Transverse colon (tissue), 4 donors: ENCODE data around the gene NDRG2. TPM values are rescaled to one million over a fixed set of nuclear protein-coding genes. Genes with fewer than 3 reads are reported as not detected.

Source experiments
- DNase-seq: peaks from one replicate; pipeline ENCODE4 v3.0.0-alpha.2; 2019
- H3K27ac ChIP-seq, 4 donors: fragments of 200-600 bp; sonication (generic); 2 replicates each; pipeline ENCODE4 v1.5.1; 2016 to 2018; ENCODE audit warnings: inconsistent platforms in 4 of 4
- H3K27me3 ChIP-seq: fragments of 200-600 bp; sonication (generic); 2 replicates; pipeline ENCODE4 v1.5.1; 2017; ENCODE audit warnings: inconsistent platforms
- H3K36me3 ChIP-seq, 4 donors: fragments of 200-600 bp; sonication (generic); 2 replicates each; pipeline ENCODE4 v1.5.1; 2017 to 2019; ENCODE audit warnings: inconsistent platforms in 4 of 4
- H3K4me1 ChIP-seq, 4 donors: fragments of 200-600 bp; sonication (generic); 2 replicates each; pipeline ENCODE4 v1.5.1; 2017 to 2020; ENCODE audit warnings: inconsistent platforms in 4 of 4
- H3K4me3 ChIP-seq, 4 donors: fragments of 200-600 bp; sonication (generic); 1 replicate in 1 of 4; 2 replicates in 3 of 4; pipeline versions ENCODE4 v1.5.1 to v1.6.1; 2017 to 2019; ENCODE audit warnings: inconsistent platforms in 4 of 4
- H3K9me3 ChIP-seq, 2 donors: fragments of 200-600 bp; sonication (generic); 2 replicates each; pipeline ENCODE4 v1.5.1; 2017 to 2019; ENCODE audit warnings: inconsistent platforms in 2 of 2
- CTCF ChIP-seq, 5 experiments: fragments of 200-600 bp in 3 of 5; fragments of 450-650 bp in 2 of 5; sonication (generic) in 3 of 5; IDR thresholded peaks; 1 replicate in 2 of 5; 2 replicates in 3 of 5; pipeline ENCODE4 v1.5.1; 2016 to 2017; ENCODE audit warnings: antibody characterized with exemption in 5 of 5, inconsistent platforms in 3 of 5, mild to moderate bottlenecking in 2 of 5, moderate library complexity in 1 of 5
- EP300 ChIP-seq: sonication (generic); formaldehyde crosslinking; IDR thresholded peaks from one replicate; pipeline ENCODE4 v1.6.1; 2017; ENCODE audit warnings: antibody characterized with exemption, low read depth
- POLR2A ChIP-seq: fragments of 450-650 bp; IDR thresholded peaks from one replicate; pipeline ENCODE4 v1.6.1; 2016; ENCODE audit warnings: antibody characterized with exemption, mild to moderate bottlenecking, moderate library complexity
- POLR2AphosphoS5 ChIP-seq, 3 donors: sonication (generic); formaldehyde crosslinking; IDR thresholded peaks; one replicate each; pipeline ENCODE4 v1.6.1; 2016; ENCODE audit warnings: antibody characterized with exemption in 3 of 3
- WGBS, 2 donors: methylation state at CpG; one replicate each; pipeline ENCODE4 v1.1.5; 2018; ENCODE audit warnings: low coverage in 1 of 2; 5-methylcytosine and 5-hydroxymethylcytosine counted together
- in situ Hi-C, 4 donors: fragments of 200-750 bp; cut with MboI; loops; one replicate each; pipeline versions ENCODE4 v1.15.0 to v1.15.1; 2017; ENCODE audit warnings: low sequenced_read_pairs in 3 of 4, low pct_ligation_motif_present in 1 of 4, low pct_unique_long_range_greater_than_20kb in 1 of 4
- intact Hi-C: fragments of 100-400 bp; cut with DNase I; formaldehyde crosslinking; loops from one replicate; pipeline ENCODE4 v1.15.1; 2023; ENCODE audit warnings: low total_unique reads
- total RNA-seq, 4 donors: library from RNA; depleted of rRNA; stranded (reverse); fragments of >200 nt; gene quantifications; one replicate each; pipeline ENCODE4 v1.1.0, GENCODE V29; 2016

Gene NDRG2
- total RNA-seq, 4 donors from 2014 or later, result 144 to 275 (median 192) TPM

GRCh38 chr14:21054123-21054767 is 29.4 kb upstream of the NDRG2 start:
- intact Hi-C loops (no loop called here), in situ Hi-C loops (no loop called here)
- peak overlapping the region; percentile 72 to 80 (median 78) for H3K27ac ChIP-seq
- peak; percentile 58 for DNase-seq
- no peaks in the 10 kb centered on the region for H3K36me3 ChIP-seq
- WGBS, 2 donors, result 37 to 44% methylated on average over 2 to 3 of the region's 3 CpGs
- peaks cover 0 to 44% (median 19%) of the 10 kb centered on the region in 4 donors for H3K4me1 ChIP-seq
- H3K9me3 ChIP-seq, result no peaks in the 10 kb centered on the region
- H3K27me3 ChIP-seq, result no peaks in the 10 kb centered on the region
- TF ChIP-seq POLR2A, result no peak
- no peak overlapping the region for H3K4me3 ChIP-seq

GRCh38 chr14:21053184-21054122 is 28.6 kb upstream of the NDRG2 start:
- H3K9me3 ChIP-seq, result no peaks in the 10 kb centered on the region
- no peaks in the 10 kb centered on the region for H3K27me3 ChIP-seq
- peaks cover 0 to 39% (median 17%) of the 10 kb centered on the region in 4 donors for H3K4me1 ChIP-seq
- intact Hi-C loops, result no loop called here
- no peak overlapping the region for H3K4me3 ChIP-seq
- H3K36me3 ChIP-seq, result no peaks in the 10 kb centered on the region
- in situ Hi-C loops, result no loop called here
- TF ChIP-seq CTCF (IDR thresholded peaks at IDR 0.05) (no peak), POLR2A (no peak), EP300 (no peak)
- 84 to 87% methylated on average over 13 to 20 of the region's 20 CpGs for WGBS, 2 donors
- no peak for DNase-seq
- peak overlapping the region; percentile 72 to 80 (median 78) for H3K27ac ChIP-seq

GRCh38 chr14:21050597-21050996 is 25.7 kb upstream of the NDRG2 start:
- intact Hi-C loops, result no loop called here
- no peak overlapping the region for H3K27ac ChIP-seq
- in situ Hi-C loops, result no loop called here

GRCh38 chr14:21049271-21049673 is 24.4 kb upstream of the NDRG2 start:
- Histone ChIP-seq H3K27ac (no peak overlapping the region), H3K9me3 (no peaks in the 10 kb centered on the region), H3K4me3 (no peak overlapping the region), H3K36me3 (no peaks in the 10 kb centered on the region), H3K27me3 (no peaks in the 10 kb centered on the region), H3K4me1 (peaks cover 0 to 14% (median 6%) of the 10 kb centered on the region in 4 donors)
- in situ Hi-C loops, result no loop called here
- DNase-seq, result no peak
- WGBS, 2 donors, result 78 to 79% methylated on average over 3 of the region's 3 CpGs
- intact Hi-C loops, result no loop called here
- TF ChIP-seq EP300 (no peak), POLR2A (no peak)

More at GRCh38 chr14:21050597-21050996, 25.7 kb upstream of the NDRG2 start:
- Histone ChIP-seq H3K27me3 (no peaks in the 10 kb centered on the region), H3K4me3 (no peak overlapping the region), H3K36me3 (no peaks in the 10 kb centered on the region), H3K9me3 (no peaks in the 10 kb centered on the region), H3K4me1 (peaks cover 0 to 22% (median 13%) of the 10 kb centered on the region in 4 donors)
- TF ChIP-seq POLR2AphosphoS5 (IDR thresholded peaks at IDR 0.05), result no peak
- no peak for TF ChIP-seq POLR2A
- TF ChIP-seq EP300, result no peak
- no peak for TF ChIP-seq CTCF (IDR thresholded peaks at IDR 0.05)
- no peak for DNase-seq
- 72 to 76% methylated on average over 3 of the region's 3 CpGs for WGBS, 2 donors

- H3K27me3 ChIP-seq, result no peaks in the 10 kb centered on the region
- peaks cover under 1 to 15% (median 6%) of the 10 kb centered on the region in 4 donors for H3K4me1 ChIP-seq
- no peak overlapping the region for H3K4me3 ChIP-seq
- TF ChIP-seq CTCF (IDR thresholded peaks at IDR 0.05) (no peak), EP300 (no peak)
- intact Hi-C loops, result no loop called here
- WGBS, 2 donors, result 81 to 86% methylated on average over 1 to 2 of the region's 2 CpGs
- H3K36me3 ChIP-seq, result no peaks in the 10 kb centered on the region
- H3K9me3 ChIP-seq, result no peaks in the 10 kb centered on the region
- no peak for DNase-seq
- no peak overlapping the region for H3K27ac ChIP-seq
- in situ Hi-C loops, result no loop called here
Measured at GRCh38 chr14:21048638-21049037, 23.8 kb upstream of the NDRG2 start.
